A549 (cell line): ENCODE measurements around the gene MYO18A. TPM values are rescaled to one million over a fixed set of nuclear protein-coding genes. Genes with fewer than 3 reads are reported as not detected.

Source experiments
- ATAC-seq, 2 experiments: fragments of 200-7000 bp in 1 of 2; fragments of >200 bp in 1 of 2; cut with Nextera tagmentation in 1 of 2; cut with Tn5 transposase in 1 of 2; 3 replicates each; pipeline versions ENCODE4 v1.8.0 to v1.9.1; 2018 to 2020; ENCODE audit warnings: mild to moderate bottlenecking in 1 of 2, moderate library complexity in 1 of 2
- CTCF ChIA-PET: fragments of 300-600 bp; sonication (Branson Sonifier 250); formaldehyde crosslinking; extraction: SDS; loops from one replicate; lab custom pipeline; 2021; ENCODE audit warnings: antibody characterized with exemption, inconsistent platforms; lab: Yijun Ruan, JAX
- POLR2A ChIA-PET: fragments of 350-600 bp; formaldehyde crosslinking; extraction: SDS; loops from one replicate; lab custom pipeline; 2021; ENCODE audit warnings: antibody characterized with exemption, inconsistent platforms; lab: Yijun Ruan, JAX
- DNase-seq, 2 experiments: peaks; one replicate each; pipeline versions ENCODE4 v3.0.0 to v3.0.0-alpha.2; 2011 to 2016; ENCODE audit warnings: low read depth in 1 of 2, low spot score in 1 of 2
- FAIRE-seq: peaks from 2 replicates; lab custom pipeline; 2011; peaks lifted over from hg19 to GRCh38; lab: Jason Lieb, UNC
- H3K27ac ChIP-seq, 2 experiments: fragments of >200 bp; sonication (Bioruptor Twin); formaldehyde crosslinking; 3 replicates each; pipeline ENCODE4 v1.5.1; 2016 to 2017
- H3K4me1 ChIP-seq: fragments of >200 bp; sonication (Bioruptor Twin); formaldehyde crosslinking; 3 replicates; pipeline ENCODE4 v1.6.1; 2016
- H3K4me2 ChIP-seq: fragments of >200 bp; sonication (Bioruptor Twin); formaldehyde crosslinking; 3 replicates; pipeline ENCODE4 v1.6.1; 2016
- H3K4me3 ChIP-seq: fragments of >200 bp; sonication (Bioruptor Twin); formaldehyde crosslinking; 3 replicates; pipeline ENCODE4 v1.5.1; 2016
- H3K9me3 ChIP-seq: fragments of >200 bp; sonication (Bioruptor Twin); formaldehyde crosslinking; 3 replicates; pipeline ENCODE4 v1.6.1; 2016
- BCL3 ChIP-seq: fragments of >200 bp; sonication (Bioruptor Twin); formaldehyde crosslinking; IDR thresholded peaks from 3 replicates; pipeline ENCODE4 v1.6.1; 2016
- CBX8 ChIP-seq: fragments of 200-600 bp; sonication (generic); IDR thresholded peaks from 2 replicates; pipeline ENCODE4 v1.6.1; 2016
- CEBPB ChIP-seq, 2 experiments: fragments of >200 bp in 1 of 2; sonication (Bioruptor Twin) in 1 of 2; formaldehyde crosslinking in 1 of 2; IDR thresholded peaks; 2 replicates each; pipeline ENCODE4 v1.6.1; 2012 to 2016
- CHD4 ChIP-seq: fragments of 200-600 bp; sonication (generic); IDR thresholded peaks from 2 replicates; pipeline ENCODE4 v1.6.1; 2016; ENCODE audit warnings: antibody characterized with exemption, mild to moderate bottlenecking, borderline replicate concordance
- CTCF ChIP-seq: fragments of >200 bp; sonication (Bioruptor Twin); formaldehyde crosslinking; IDR thresholded peaks from 3 replicates; pipeline ENCODE4 v1.5.1; 2016
- EHF ChIP-seq: fragments of 250-450 bp; sonication (Bioruptor Pico); IDR thresholded peaks from 2 replicates; pipeline ENCODE4 v1.5.0; 2020; ENCODE audit warnings: mild to moderate bottlenecking
- EP300 ChIP-seq, 2 experiments: fragments of >200 bp; sonication (Bioruptor Twin); formaldehyde crosslinking; IDR thresholded peaks; 2 replicates in 1 of 2; 3 replicates in 1 of 2; pipeline ENCODE4 v1.6.1; 2016 to 2017
- FOXS1 ChIP-seq: fragments of 250-450 bp; sonication (Bioruptor Pico); IDR thresholded peaks from 2 replicates; pipeline ENCODE4 v1.5.0; 2020; ENCODE audit warnings: mild to moderate bottlenecking, moderate library complexity
- HES2 ChIP-seq: fragments of >200 bp; sonication (Bioruptor Twin); formaldehyde crosslinking; IDR thresholded peaks from 2 replicates; pipeline ENCODE4 v1.6.1; 2016
- HMGXB4 ChIP-seq: fragments of 250-450 bp; sonication (Bioruptor Pico); IDR thresholded peaks from 2 replicates; pipeline ENCODE4 v1.5.0; 2021; ENCODE audit warnings: mild to moderate bottlenecking, moderate library complexity, borderline replicate concordance
- HOXA7 ChIP-seq: fragments of 250-450 bp; sonication (Bioruptor Pico); IDR thresholded peaks from 2 replicates; pipeline ENCODE4 v1.5.0; 2020; ENCODE audit warnings: mild to moderate bottlenecking, moderate library complexity
- KDM1A ChIP-seq: fragments of 200-600 bp; sonication (generic); IDR thresholded peaks from 2 replicates; pipeline ENCODE4 v1.6.1; 2016; ENCODE audit warnings: low read depth, mild to moderate bottlenecking
- MAFK ChIP-seq: fragments of 450-650 bp; IDR thresholded peaks from 2 replicates; pipeline ENCODE4 v1.6.1; 2014; ENCODE audit not compliant: partially characterized antibody
- NFE2L2 ChIP-seq: fragments of 150-350 bp; conservative IDR thresholded peaks from 2 replicates; pipeline ENCODE4 v1.6.1; 2014; ENCODE audit warnings: low read length
- NR3C1 ChIP-seq: fragments of >200 bp; sonication (Bioruptor Twin); formaldehyde crosslinking; IDR thresholded peaks from 3 replicates; pipeline ENCODE4 v1.6.1; 2017
- PHF8 ChIP-seq: fragments of 200-600 bp; sonication (generic); IDR thresholded peaks from 2 replicates; pipeline ENCODE4 v1.6.1; 2016; ENCODE audit warnings: low read depth, mild to moderate bottlenecking, antibody characterized with exemption, moderate library complexity, borderline replicate concordance
- POLR2A ChIP-seq: IDR thresholded peaks from 2 replicates; pipeline ENCODE4 v1.6.1; 2012; ENCODE audit warnings: mild to moderate bottlenecking, low read length
- RARB ChIP-seq: fragments of 250-450 bp; sonication (Bioruptor Pico); IDR thresholded peaks from 2 replicates; pipeline ENCODE4 v1.8.0; 2021; ENCODE audit warnings: mild to moderate bottlenecking, moderate library complexity
- RCOR1 ChIP-seq: fragments of 150-350 bp; IDR thresholded peaks from 2 replicates; pipeline ENCODE4 v1.6.1; 2014; ENCODE audit warnings: antibody characterized with exemption, low read length, low read depth
- RFX5 ChIP-seq: fragments of 450-650 bp; IDR thresholded peaks from 2 replicates; pipeline ENCODE4 v1.7.1; 2014; ENCODE audit warnings: antibody characterized with exemption, mild to moderate bottlenecking, moderate library complexity
- TFCP2L1 ChIP-seq: fragments of 250-450 bp; sonication (Bioruptor Pico); IDR thresholded peaks from 2 replicates; pipeline ENCODE4 v1.5.0; 2021; ENCODE audit warnings: mild to moderate bottlenecking
- TP53 ChIP-seq: fragments of 250-450 bp; sonication (Bioruptor Pico); IDR thresholded peaks from 2 replicates; pipeline ENCODE4 v1.5.0; 2021; ENCODE audit warnings: mild to moderate bottlenecking, moderate library complexity
- ZFP36 ChIP-seq: fragments of 450-650 bp; IDR thresholded peaks from 2 replicates; pipeline ENCODE4 v1.6.1; 2014; ENCODE audit warnings: borderline replicate concordance; ENCODE audit not compliant: partially characterized antibody
- WGBS: methylation state at CpG from one replicate; pipeline ENCODE4 v1.1.6; 2017; ENCODE audit errors: missing lambda C conversion rate; 5-methylcytosine and 5-hydroxymethylcytosine counted together
- polyA plus RNA-seq, 4 experiments: library from polyadenylated mRNA; depleted of rRNA in 3 of 4; stranded (reverse); fragments of >200 nt; fragmentation: RNase III in 1 of 4; extraction: RNeasy Plus Mini Kit Qiagen cat#74134 plus additional on column Dnase treatment in 1 of 4; gene quantifications; 2 replicates in 3 of 4; 3 replicates in 1 of 4; pipeline ENCODE4 v1.2.3, GENCODE V29; 2011 to 2017

The MYO18A gene
- polyA plus RNA-seq, 2 of the 4 experiments (the other 2 are of a cell fraction): 12.3 to 28.4 TPM

GRCh38 chr17:29041571-29041970 is 138.6 kb downstream of the MYO18A start:
- 71% methylated on average over 6 of the region's 6 CpGs for WGBS
- Histone ChIP-seq H3K4me3 (no peak overlapping the region), H3K27ac (no peak overlapping the region), H3K9me3 (peaks cover under 1% of the 10 kb centered on the region; the same call in 1 of the 3 replicates), H3K4me1 (no peaks in the 10 kb centered on the region), H3K4me2 (no peak overlapping the region)
- POLR2A ChIA-PET: no interaction called here
- no peak for TF ChIP-seq CHD4
- TF ChIP-seq NFE2L2: no peak
- no peak for TF ChIP-seq NR3C1
- TF ChIP-seq EP300 (IDR thresholded peaks at IDR 0.05): no peak
- no peak for TF ChIP-seq KDM1A
- no peak for TF ChIP-seq RFX5
- no peak for TF ChIP-seq RARB (CRISPR knock-in tag)
- TF ChIP-seq ZFP36: no peak
- TF ChIP-seq TFCP2L1 (CRISPR knock-in tag): no peak
- TF ChIP-seq HMGXB4 (CRISPR knock-in tag): no peak
- TF ChIP-seq, all 56 proteins: peak for 0
- ATAC-seq (no peak), DNase-seq (no peak), FAIRE-seq (no peak)
- CTCF ChIA-PET: interaction anchor here (0.7 to 1.5 kb wide), 4 partner anchors 48 to 493 kb away, joined by 3 to 4 read pairs (median 3); no protein-coding TSS in a partner anchor

- FAIRE-seq (no peak), DNase-seq (no peak), ATAC-seq (no peak)
- Histone ChIP-seq H3K9me3 (peaks cover 3% of the 10 kb centered on the region; the same call in 1 of the 3 replicates), H3K27ac (no peak overlapping the region), H3K4me3 (no peak overlapping the region), H3K4me2 (no peak overlapping the region)
- WGBS: 91% methylated on average over 2 of the region's 2 CpGs
- TF ChIP-seq PHF8 (no peak), RCOR1 (no peak), CBX8 (no peak), CTCF (no peak), FOXS1 (CRISPR knock-in tag) (no peak), POLR2A (no peak), CEBPB (IDR thresholded peaks at IDR 0.05) (no peak), HES2 (no peak), TP53 (CRISPR knock-in tag) (no peak), MAFK (no peak), ZFP36 (no peak), NFE2L2 (no peak), BCL3 (no peak), EP300 (IDR thresholded peaks at IDR 0.05) (no peak), EHF (CRISPR knock-in tag) (no peak), HOXA7 (CRISPR knock-in tag) (no peak)
- TF ChIP-seq, all 56 proteins: peak for 0
- ChIA-PET CTCF (interaction anchor here (0.7 to 1.5 kb wide), 4 partner anchors 49 to 493 kb away, joined by 3 to 4 read pairs (median 3); no protein-coding TSS in a partner anchor), POLR2A (no interaction called here)
- H3K4me1 ChIP-seq: no peaks in the 10 kb centered on the region
Measured at GRCh38 chr17:29041091-29041490, 139.1 kb downstream of the MYO18A start.
